Measurements from ENCODE around the gene SPATA32.

GRCh38 chr17:45307290-45308015, 45.6 kb upstream of the SPATA32 start:
- TF ChIP-seq POLR2A (IDR thresholded peaks at IDR 0.05) (no peak), CTCF (IDR thresholded peaks at IDR 0.05) (no peak)

Measured in thyroid gland (tissue), 4 donors.